ENCODE results near the gene SERPING1. TPM values are rescaled to one million over a fixed set of nuclear protein-coding genes. Genes with fewer than 3 reads are reported as not detected.

SERPING1 gene
- total RNA-seq, 3 donors from 2014 or later (not counting 1 experiment from before 2014, with no cell fraction given): 0.50 TPM; not detected in 2

DNA sequence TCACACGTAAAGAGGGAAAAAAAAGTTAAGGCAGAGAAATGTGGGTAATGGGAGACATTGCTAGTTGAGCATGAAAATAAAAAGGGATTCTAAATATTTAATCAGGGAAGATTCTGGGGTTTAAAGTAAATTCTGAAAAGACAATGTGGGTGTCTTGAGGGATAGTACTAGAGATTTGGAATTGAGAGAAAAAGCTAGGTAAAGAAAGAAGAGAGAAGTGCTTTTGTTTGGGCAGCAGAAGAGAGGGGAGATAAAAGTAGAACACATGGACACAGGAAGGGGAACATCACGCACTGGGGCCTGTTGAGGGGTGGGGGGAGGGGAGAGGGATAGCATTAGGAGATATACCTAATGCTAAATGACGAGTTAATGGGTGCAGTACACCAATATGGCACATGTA is 55.7 kb downstream of the SERPING1 start:
- ATAC-seq: no peak
- 41% methylated on average over 2 of the region's 3 CpGs for WGBS (ENCODE audit: insufficient coverage)
- Histone ChIP-seq H3K36me3 (ENCODE audit: control insufficient read depth, insufficient read depth, low read length) (no peaks in the 10 kb centered on the region), H3K4me3 (ENCODE audit: low read length) (no peak overlapping the region), H3K4me1 (ENCODE audit: control insufficient read depth, insufficient read depth, low read length) (peaks cover 28% of the 10 kb centered on the region), H3K9me3 (ENCODE audit: control insufficient read depth, insufficient read depth, low read length) (no peaks in the 10 kb centered on the region), H3K27me3 (ENCODE audit: control insufficient read depth, insufficient read depth, low read length) (peaks cover 8% of the 10 kb centered on the region), H3K27ac (ENCODE audit: low read length) (no peak overlapping the region)
- H3K9me3 Mint-ChIP-seq: no peaks in the 10 kb centered on the region
- H3K4me3 Mint-ChIP-seq: peak overlapping the region; percentile 73
- peaks cover 1 to 13% of the 10 kb centered on the region in 2 donors for H3K27me3 Mint-ChIP-seq (ENCODE audit: low read depth in 2 of 2)
- no peak for DNase-seq
- H3K36me3 Mint-ChIP-seq: no peaks in the 10 kb centered on the region
- TF ChIP-seq, protein P1, sequence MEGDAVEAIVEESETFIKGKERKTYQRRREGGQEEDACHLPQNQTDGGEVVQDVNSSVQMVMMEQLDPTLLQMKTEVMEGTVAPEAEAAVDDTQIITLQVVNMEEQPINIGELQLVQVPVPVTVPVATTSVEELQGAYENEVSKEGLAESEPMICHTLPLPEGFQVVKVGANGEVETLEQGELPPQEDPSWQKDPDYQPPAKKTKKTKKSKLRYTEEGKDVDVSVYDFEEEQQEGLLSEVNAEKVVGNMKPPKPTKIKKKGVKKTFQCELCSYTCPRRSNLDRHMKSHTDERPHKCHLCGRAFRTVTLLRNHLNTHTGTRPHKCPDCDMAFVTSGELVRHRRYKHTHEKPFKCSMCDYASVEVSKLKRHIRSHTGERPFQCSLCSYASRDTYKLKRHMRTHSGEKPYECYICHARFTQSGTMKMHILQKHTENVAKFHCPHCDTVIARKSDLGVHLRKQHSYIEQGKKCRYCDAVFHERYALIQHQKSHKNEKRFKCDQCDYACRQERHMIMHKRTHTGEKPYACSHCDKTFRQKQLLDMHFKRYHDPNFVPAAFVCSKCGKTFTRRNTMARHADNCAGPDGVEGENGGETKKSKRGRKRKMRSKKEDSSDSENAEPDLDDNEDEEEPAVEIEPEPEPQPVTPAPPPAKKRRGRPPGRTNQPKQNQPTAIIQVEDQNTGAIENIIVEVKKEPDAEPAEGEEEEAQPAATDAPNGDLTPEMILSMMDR (IDR thresholded peaks at IDR 0.05): no peak
- intact Hi-C loops (cut with micrococcal nuclease): no loop called here
- peaks cover 42 to 43% of the 10 kb centered on the region in 2 donors for H3K4me1 Mint-ChIP-seq
- peak overlapping the region; percentile 3 to 72 for H3K27ac Mint-ChIP-seq

DNA sequence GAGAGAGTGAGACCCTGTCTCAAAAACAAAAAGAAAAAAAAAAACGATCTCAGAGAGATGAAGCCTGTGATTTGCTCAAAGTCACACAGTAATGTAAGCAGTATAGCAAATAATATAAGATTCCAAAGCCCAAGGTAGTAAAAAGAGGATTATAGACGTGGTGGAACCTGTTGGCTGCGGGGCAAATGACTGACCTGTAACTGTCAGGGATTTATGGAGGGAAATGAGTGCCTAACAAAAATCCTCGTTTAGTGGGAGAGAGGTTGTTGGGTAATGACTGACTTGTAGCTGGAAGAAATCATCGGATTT is 59.4 kb downstream of the SERPING1 start:
- 24% methylated on average over 5 of the region's 5 CpGs for WGBS (ENCODE audit: insufficient coverage)
- no peak for ATAC-seq
- TF ChIP-seq, protein P1 (IDR thresholded peaks at IDR 0.05): no peak

DNA sequence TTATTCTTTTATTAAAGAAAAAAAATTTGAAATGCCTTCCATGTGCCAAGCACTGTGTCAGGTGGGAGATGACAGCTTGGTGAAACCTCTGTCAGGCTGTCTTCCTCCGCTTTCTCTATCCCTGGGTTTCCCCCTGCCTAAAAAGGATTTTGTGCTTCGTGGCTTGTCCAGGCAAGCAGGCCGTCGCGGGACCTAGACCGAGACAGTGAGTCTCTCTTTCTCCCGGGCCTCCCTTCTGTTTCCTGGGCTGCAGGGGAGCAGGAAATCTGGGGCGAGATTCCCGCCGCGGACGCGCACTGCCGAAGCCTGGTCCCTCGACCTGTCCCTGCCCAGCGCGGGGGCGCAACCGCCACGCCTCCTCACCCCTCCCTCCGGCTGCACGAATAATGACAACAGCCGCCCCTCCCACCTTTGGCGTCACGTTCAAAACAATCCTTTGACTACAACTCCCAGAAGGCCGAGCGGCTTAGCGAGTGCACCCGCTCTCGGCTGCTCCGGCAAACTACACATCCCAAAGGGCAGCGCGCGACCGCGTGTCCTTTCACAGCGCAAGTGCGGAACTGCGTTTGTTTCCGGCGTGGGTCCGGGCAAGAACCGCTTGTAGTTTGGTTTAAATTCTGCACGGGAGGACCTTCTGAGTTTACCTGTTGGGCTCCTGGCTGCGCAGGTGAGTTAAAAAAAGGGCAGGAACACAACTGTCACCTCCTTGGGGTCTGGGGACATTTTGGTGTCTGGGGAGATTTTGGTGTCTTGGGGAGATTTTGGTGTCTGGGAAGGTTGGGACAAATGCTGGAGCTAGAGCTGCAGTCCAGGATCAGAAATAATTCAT is 59.9 kb downstream of the SERPING1 start, which contains the start of gene CLP1:
Gene CLP1, plus strand, starts transcription at position 569 of the 829 bp plus-strand sequence. CDS start 1,715 bp downstream, outside the sequence.
- peak; percentile 95 to 100 (median 98) for ATAC-seq
- H3K4me1 ChIP-seq (ENCODE audit: control insufficient read depth, insufficient read depth, low read length): peaks cover 12% of the 10 kb centered on the region
- WGBS (ENCODE audit: insufficient coverage): under 1% methylated on average over 45 of the region's 45 CpGs
- H3K9me3 Mint-ChIP-seq: no peaks in the 10 kb centered on the region
- peaks cover 26% of the 10 kb centered on the region for H3K36me3 ChIP-seq (ENCODE audit: control insufficient read depth, insufficient read depth, low read length)
- intact Hi-C loops (cut with micrococcal nuclease): loop anchor here (1.0 to 5.0 kb wide), 3 partner anchors 10 to 1485 kb away; partner anchors contain the start of genes FAM111A, MED19 and TMX2
- peak within 1 kb of the TSS; percentile 90 for H3K27ac ChIP-seq (ENCODE audit: low read length)
- no peaks in the 10 kb centered on the region for H3K27me3 ChIP-seq (ENCODE audit: control insufficient read depth, insufficient read depth, low read length)
- peaks cover 4% of the 10 kb centered on the region for H3K36me3 Mint-ChIP-seq
- no peaks in the 10 kb centered on the region for H3K27me3 Mint-ChIP-seq (ENCODE audit: low read depth in 2 of 2)
- DNase-seq: peak; percentile 97 to 99
- peaks cover 27 to 29% of the 10 kb centered on the region in 2 donors for H3K4me1 Mint-ChIP-seq
- peak within 1 kb of the TSS; percentile 96 to 99 for H3K27ac Mint-ChIP-seq
- H3K4me3 Mint-ChIP-seq: peak within 1 kb of the TSS; percentile 100
- H3K4me3 ChIP-seq (ENCODE audit: low read length): peak within 1 kb of the TSS; percentile 86
- H3K9me3 ChIP-seq (ENCODE audit: control insufficient read depth, insufficient read depth, low read length): no peaks in the 10 kb centered on the region
- TF ChIP-seq, protein P1 (IDR thresholded peaks at IDR 0.05): no peak

More for the DNA sequence above, 59.4 kb downstream of the SERPING1 start:
- Mint-ChIP-seq H3K4me3 (peak overlapping the region; percentile 100), H3K27ac (peak overlapping the region; percentile 96 to 99), H3K4me1 (peaks cover 27 to 29% of the 10 kb centered on the region in 2 donors), H3K27me3 (ENCODE audit: low read depth in 2 of 2) (no peaks in the 10 kb centered on the region), H3K36me3 (no peaks in the 10 kb centered on the region), H3K9me3 (no peaks in the 10 kb centered on the region)
- Histone ChIP-seq H3K4me3 (ENCODE audit: low read length) (peak overlapping the region; percentile 86), H3K4me1 (ENCODE audit: control insufficient read depth, insufficient read depth, low read length) (peaks cover 12% of the 10 kb centered on the region), H3K27me3 (ENCODE audit: control insufficient read depth, insufficient read depth, low read length) (no peaks in the 10 kb centered on the region), H3K36me3 (ENCODE audit: control insufficient read depth, insufficient read depth, low read length) (peaks cover 22% of the 10 kb centered on the region), H3K27ac (ENCODE audit: low read length) (peak overlapping the region; percentile 90), H3K9me3 (ENCODE audit: control insufficient read depth, insufficient read depth, low read length) (no peaks in the 10 kb centered on the region)
- no peak for DNase-seq
- intact Hi-C loops (cut with micrococcal nuclease): loop anchor here (1.0 to 5.0 kb wide), 3 partner anchors 10 to 1485 kb away; partner anchors contain the start of genes FAM111A, MED19 and TMX2

All from natural killer cell (primary cell).